HEK293 (cell line): ENCODE results near the gene PAQR8.

Experiments used
- BCL11A ChIP-seq: fragments of 450-650 bp; formaldehyde crosslinking; IDR thresholded peaks from 2 replicates; pipeline ENCODE4 v1.5.1; 2016; ENCODE audit warnings: low read depth, missing biosample characterization, missing genetic modification characterization
- HIC1 ChIP-seq: fragments of 450-650 bp; formaldehyde crosslinking; IDR thresholded peaks from 2 replicates; pipeline ENCODE4 v1.5.1; 2016; ENCODE audit warnings: missing biosample characterization, missing genetic modification characterization
- HOXD13 ChIP-seq: sonication (generic); formaldehyde crosslinking; IDR thresholded peaks from 2 replicates; pipeline ENCODE4 v1.8.0; 2022; ENCODE audit warnings: missing genetic modification reagents, borderline replicate concordance
- KLF17 ChIP-seq: fragments of 450-650 bp; formaldehyde crosslinking; IDR thresholded peaks from 2 replicates; pipeline ENCODE4 v1.5.1; 2016; ENCODE audit warnings: missing biosample characterization, missing genetic modification characterization
- RBAK ChIP-seq: fragments of 450-650 bp; formaldehyde crosslinking; IDR thresholded peaks from 2 replicates; pipeline ENCODE4 v1.5.1; 2016; ENCODE audit warnings: missing biosample characterization, missing genetic modification characterization
- SALL2 ChIP-seq: fragments of 450-650 bp; formaldehyde crosslinking; IDR thresholded peaks from 2 replicates; pipeline ENCODE4 v1.5.0; 2017; ENCODE audit warnings: missing biosample characterization, mild to moderate bottlenecking, missing genetic modification characterization, borderline replicate concordance
- SP7 ChIP-seq: fragments of 450-650 bp; formaldehyde crosslinking; IDR thresholded peaks from 2 replicates; pipeline ENCODE4 v1.5.1; 2016; ENCODE audit warnings: missing biosample characterization, missing genetic modification characterization
- TSHZ1 ChIP-seq: fragments of 450-650 bp; formaldehyde crosslinking; IDR thresholded peaks from 2 replicates; pipeline ENCODE4 v1.5.1; 2016; ENCODE audit warnings: missing biosample characterization, missing genetic modification characterization, borderline replicate concordance
- ZBTB1 ChIP-seq: fragments of 450-650 bp; formaldehyde crosslinking; IDR thresholded peaks from 2 replicates; pipeline ENCODE4 v1.5.1; 2016; ENCODE audit warnings: missing biosample characterization, missing genetic modification characterization
- ZFHX2 ChIP-seq: fragments of 450-650 bp; formaldehyde crosslinking; conservative IDR thresholded peaks from 2 replicates; pipeline ENCODE4 v1.5.1; 2016; ENCODE audit warnings: missing biosample characterization, missing genetic modification characterization
- ZNF10 ChIP-seq: fragments of 450-650 bp; formaldehyde crosslinking; IDR thresholded peaks from 2 replicates; pipeline ENCODE4 v1.5.1; 2017; ENCODE audit warnings: missing biosample characterization, missing genetic modification characterization
- ZNF121 ChIP-seq: fragments of 450-650 bp; formaldehyde crosslinking; IDR thresholded peaks from 2 replicates; pipeline ENCODE4 v1.5.1; 2016; ENCODE audit warnings: missing biosample characterization, missing genetic modification characterization
- ZNF239 ChIP-seq: fragments of 450-650 bp; formaldehyde crosslinking; IDR thresholded peaks from 2 replicates; pipeline ENCODE4 v1.5.1; 2016; ENCODE audit warnings: missing biosample characterization, missing genetic modification characterization
- ZNF324 ChIP-seq: fragments of 450-650 bp; formaldehyde crosslinking; IDR thresholded peaks from 2 replicates; pipeline ENCODE4 v1.5.1; 2016; ENCODE audit warnings: missing biosample characterization, missing genetic modification characterization
- ZNF335 ChIP-seq: fragments of 450-650 bp; formaldehyde crosslinking; conservative IDR thresholded peaks from 2 replicates; pipeline ENCODE4 v1.5.1; 2016; ENCODE audit warnings: missing biosample characterization, missing genetic modification characterization
- ZNF544 ChIP-seq: fragments of 450-650 bp; formaldehyde crosslinking; IDR thresholded peaks from 2 replicates; pipeline ENCODE4 v1.5.0; 2017; ENCODE audit warnings: missing biosample characterization, missing genetic modification characterization
- ZNF645 ChIP-seq: fragments of 450-650 bp; formaldehyde crosslinking; IDR thresholded peaks from 2 replicates; pipeline ENCODE4; 2016; ENCODE audit warnings: missing biosample characterization, missing genetic modification characterization
- ZNF670 ChIP-seq: fragments of 450-650 bp; formaldehyde crosslinking; IDR thresholded peaks from 2 replicates; pipeline ENCODE4 v1.5.1; 2016; ENCODE audit warnings: missing biosample characterization, missing genetic modification characterization, low read depth
- ZNF701 ChIP-seq: fragments of 450-650 bp; formaldehyde crosslinking; IDR thresholded peaks from 2 replicates; pipeline ENCODE4 v1.5.1; 2016; ENCODE audit warnings: missing biosample characterization, missing genetic modification characterization
- ZSCAN23 ChIP-seq: fragments of 450-650 bp; formaldehyde crosslinking; IDR thresholded peaks from 2 replicates; pipeline ENCODE4 v1.5.1; 2016; ENCODE audit warnings: missing biosample characterization, missing genetic modification characterization
- TF ChIP-seq, protein P1 (sequence below): fragments of 450-650 bp; formaldehyde crosslinking; IDR thresholded peaks from 2 replicates; pipeline ENCODE4 v1.5.1; 2017; ENCODE audit warnings: missing biosample characterization, missing genetic modification characterization
- TF ChIP-seq, protein P2 (sequence below): fragments of 450-650 bp; formaldehyde crosslinking; IDR thresholded peaks from 2 replicates; pipeline ENCODE4 v1.5.0; 2017; ENCODE audit warnings: missing biosample characterization, missing genetic modification characterization, borderline replicate concordance
- TF ChIP-seq, protein P3 (sequence below): fragments of 450-650 bp; formaldehyde crosslinking; IDR thresholded peaks from 2 replicates; pipeline ENCODE4 v1.5.1; 2016; ENCODE audit warnings: missing biosample characterization, missing genetic modification characterization

PAQR8 gene

GRCh38 chr6:52352239-52353018 lies 9.5 kb upstream of the PAQR8 start (continued):
- TF ChIP-seq, protein P1, sequence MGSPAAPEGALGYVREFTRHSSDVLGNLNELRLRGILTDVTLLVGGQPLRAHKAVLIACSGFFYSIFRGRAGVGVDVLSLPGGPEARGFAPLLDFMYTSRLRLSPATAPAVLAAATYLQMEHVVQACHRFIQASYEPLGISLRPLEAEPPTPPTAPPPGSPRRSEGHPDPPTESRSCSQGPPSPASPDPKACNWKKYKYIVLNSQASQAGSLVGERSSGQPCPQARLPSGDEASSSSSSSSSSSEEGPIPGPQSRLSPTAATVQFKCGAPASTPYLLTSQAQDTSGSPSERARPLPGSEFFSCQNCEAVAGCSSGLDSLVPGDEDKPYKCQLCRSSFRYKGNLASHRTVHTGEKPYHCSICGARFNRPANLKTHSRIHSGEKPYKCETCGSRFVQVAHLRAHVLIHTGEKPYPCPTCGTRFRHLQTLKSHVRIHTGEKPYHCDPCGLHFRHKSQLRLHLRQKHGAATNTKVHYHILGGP (tag by site-specific recombination) = no peak
- TF ChIP-seq HOXD13 (no peak), ZFHX2 (tag by site-specific recombination) (no peak), BCL11A (peak; percentile 87; the same call in 1 of the 2 replicates), RBAK (tag by site-specific recombination) (no peak; the same call in 1 of the 2 replicates), ZNF335 (peak; percentile 36; the same call in 1 of the 2 replicates), TSHZ1 (tag by site-specific recombination) (peak; percentile 92), SALL2 (tag by site-specific recombination) (no peak), ZNF10 (tag by site-specific recombination) (peak; percentile 54; the same call in 1 of the 2 replicates), HIC1 (peak; percentile 60; the same call in 1 of the 2 replicates), ZNF121 (tag by site-specific recombination) (no peak), ZSCAN23 (tag by site-specific recombination) (peak; percentile 64), ZNF670 (tag by site-specific recombination) (no peak), KLF17 (tag by site-specific recombination) (peak; percentile 97), ZNF239 (tag by site-specific recombination) (no peak), ZNF701 (tag by site-specific recombination) (no peak), ZNF324 (tag by site-specific recombination) (peak; percentile 83), ZNF544 (tag by site-specific recombination) (no peak), ZNF645 (tag by site-specific recombination) (no peak), SP7 (tag by site-specific recombination) (peak; percentile 98), ZBTB1 (tag by site-specific recombination) (no peak)
- TF ChIP-seq, protein P2, sequence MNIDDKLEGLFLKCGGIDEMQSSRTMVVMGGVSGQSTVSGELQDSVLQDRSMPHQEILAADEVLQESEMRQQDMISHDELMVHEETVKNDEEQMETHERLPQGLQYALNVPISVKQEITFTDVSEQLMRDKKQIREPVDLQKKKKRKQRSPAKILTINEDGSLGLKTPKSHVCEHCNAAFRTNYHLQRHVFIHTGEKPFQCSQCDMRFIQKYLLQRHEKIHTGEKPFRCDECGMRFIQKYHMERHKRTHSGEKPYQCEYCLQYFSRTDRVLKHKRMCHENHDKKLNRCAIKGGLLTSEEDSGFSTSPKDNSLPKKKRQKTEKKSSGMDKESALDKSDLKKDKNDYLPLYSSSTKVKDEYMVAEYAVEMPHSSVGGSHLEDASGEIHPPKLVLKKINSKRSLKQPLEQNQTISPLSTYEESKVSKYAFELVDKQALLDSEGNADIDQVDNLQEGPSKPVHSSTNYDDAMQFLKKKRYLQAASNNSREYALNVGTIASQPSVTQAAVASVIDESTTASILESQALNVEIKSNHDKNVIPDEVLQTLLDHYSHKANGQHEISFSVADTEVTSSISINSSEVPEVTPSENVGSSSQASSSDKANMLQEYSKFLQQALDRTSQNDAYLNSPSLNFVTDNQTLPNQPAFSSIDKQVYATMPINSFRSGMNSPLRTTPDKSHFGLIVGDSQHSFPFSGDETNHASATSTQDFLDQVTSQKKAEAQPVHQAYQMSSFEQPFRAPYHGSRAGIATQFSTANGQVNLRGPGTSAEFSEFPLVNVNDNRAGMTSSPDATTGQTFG (tag by site-specific recombination) = no peak; the same call in 1 of the 2 replicates
- TF ChIP-seq, protein P3, sequence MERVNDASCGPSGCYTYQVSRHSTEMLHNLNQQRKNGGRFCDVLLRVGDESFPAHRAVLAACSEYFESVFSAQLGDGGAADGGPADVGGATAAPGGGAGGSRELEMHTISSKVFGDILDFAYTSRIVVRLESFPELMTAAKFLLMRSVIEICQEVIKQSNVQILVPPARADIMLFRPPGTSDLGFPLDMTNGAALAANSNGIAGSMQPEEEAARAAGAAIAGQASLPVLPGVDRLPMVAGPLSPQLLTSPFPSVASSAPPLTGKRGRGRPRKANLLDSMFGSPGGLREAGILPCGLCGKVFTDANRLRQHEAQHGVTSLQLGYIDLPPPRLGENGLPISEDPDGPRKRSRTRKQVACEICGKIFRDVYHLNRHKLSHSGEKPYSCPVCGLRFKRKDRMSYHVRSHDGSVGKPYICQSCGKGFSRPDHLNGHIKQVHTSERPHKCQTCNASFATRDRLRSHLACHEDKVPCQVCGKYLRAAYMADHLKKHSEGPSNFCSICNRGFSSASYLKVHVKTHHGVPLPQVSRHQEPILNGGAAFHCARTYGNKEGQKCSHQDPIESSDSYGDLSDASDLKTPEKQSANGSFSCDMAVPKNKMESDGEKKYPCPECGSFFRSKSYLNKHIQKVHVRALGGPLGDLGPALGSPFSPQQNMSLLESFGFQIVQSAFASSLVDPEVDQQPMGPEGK (tag by site-specific recombination) = 0 out of 2 replicates have a peak, but pooled peaks have one; percentile 75
